MM.1S (cell line): Measurements from ENCODE around the gene KIAA1671.

Experiments used
- DNase-seq: peaks from one replicate; pipeline ENCODE4 v3.0.0-alpha.2; 2015
- H2AFZ ChIP-seq: fragments of 300-600 bp; sonication (generic); 2 replicates; pipeline ENCODE4 v1.6.0; 2016; ENCODE audit warnings: antibody characterized with exemption, low read length
- H3F3A ChIP-seq: fragments of 300-600 bp; sonication (generic); 2 replicates; pipeline ENCODE4 v1.6.1; 2016; ENCODE audit warnings: mild to moderate bottlenecking, antibody characterized with exemption, low read length, moderate library complexity, mixed read lengths; ENCODE audit not compliant: insufficient read depth
- H3K27ac ChIP-seq: fragments of 300-600 bp; sonication (generic); 2 replicates; pipeline ENCODE4 v1.5.1; 2016; ENCODE audit warnings: mild to moderate bottlenecking, low read length
- H3K27me3 ChIP-seq: fragments of 300-600 bp; sonication (generic); replicated peaks from 2 replicates; pipeline ENCODE4 v1.6.0; 2016; ENCODE audit warnings: low read length; ENCODE audit not compliant: insufficient read depth
- H3K36me3 ChIP-seq: fragments of 300-600 bp; sonication (generic); replicated peaks from 2 replicates; pipeline ENCODE4 v1.6.1; 2016; ENCODE audit warnings: mild to moderate bottlenecking, low read length, mixed read lengths; ENCODE audit not compliant: insufficient read depth
- H3K4me1 ChIP-seq: fragments of 300-600 bp; sonication (generic); 2 replicates; pipeline ENCODE4 v1.6.1; 2016; ENCODE audit warnings: low read length, mixed read lengths
- H3K4me2 ChIP-seq: fragments of 300-600 bp; sonication (generic); 2 replicates; pipeline ENCODE4 v1.6.0; 2016; ENCODE audit warnings: low read depth, low read length
- H3K4me3 ChIP-seq: fragments of 300-600 bp; sonication (generic); 2 replicates; pipeline ENCODE4 v1.5.1; 2016; ENCODE audit warnings: low read length, mixed read lengths
- H3K79me2 ChIP-seq: fragments of 300-600 bp; sonication (generic); 2 replicates; pipeline ENCODE4 v1.6.1; 2016; ENCODE audit warnings: mixed run types, low read length, mixed read lengths
- H3K9ac ChIP-seq: fragments of 300-600 bp; sonication (generic); 2 replicates; pipeline ENCODE4 v1.6.1; 2016; ENCODE audit warnings: low read length, mixed read lengths
- H3K9me2 ChIP-seq: fragments of 300-600 bp; sonication (generic); replicated peaks from 2 replicates; pipeline ENCODE4 v1.6.1; 2016; ENCODE audit warnings: mild to moderate bottlenecking, low read length, mixed read lengths; ENCODE audit not compliant: insufficient read depth
- H3K9me3 ChIP-seq: fragments of 300-600 bp; sonication (generic); replicated peaks from 2 replicates; pipeline ENCODE4 v1.6.1; 2016; ENCODE audit warnings: mild to moderate bottlenecking, low read length, mixed read lengths; ENCODE audit not compliant: insufficient read depth
- H4K20me1 ChIP-seq: fragments of 300-600 bp; sonication (generic); 2 replicates; pipeline ENCODE4 v1.6.1; 2016; ENCODE audit warnings: mild to moderate bottlenecking, low read length, moderate library complexity, mixed read lengths; ENCODE audit not compliant: insufficient read depth
- EZH2 ChIP-seq: fragments of 300-600 bp; sonication (generic); optimal IDR thresholded peaks from 2 replicates; pipeline ENCODE3; 2017; ENCODE audit warnings: low read depth, mild to moderate bottlenecking, antibody characterized with exemption, low read length, mixed read lengths
- EZH2phosphoT487 ChIP-seq: fragments of 300-600 bp; sonication (generic); IDR thresholded peaks from 2 replicates; pipeline ENCODE4 v1.6.1; 2018; ENCODE audit warnings: antibody characterized with exemption, low read length
- TF ChIP-seq, protein P1 (sequence below): fragments of 300-600 bp; sonication (generic); IDR thresholded peaks from 2 replicates; pipeline ENCODE4 v1.5.1; 2016; ENCODE audit warnings: antibody characterized with exemption, low read length, mixed read lengths

Gene KIAA1671

DNA sequence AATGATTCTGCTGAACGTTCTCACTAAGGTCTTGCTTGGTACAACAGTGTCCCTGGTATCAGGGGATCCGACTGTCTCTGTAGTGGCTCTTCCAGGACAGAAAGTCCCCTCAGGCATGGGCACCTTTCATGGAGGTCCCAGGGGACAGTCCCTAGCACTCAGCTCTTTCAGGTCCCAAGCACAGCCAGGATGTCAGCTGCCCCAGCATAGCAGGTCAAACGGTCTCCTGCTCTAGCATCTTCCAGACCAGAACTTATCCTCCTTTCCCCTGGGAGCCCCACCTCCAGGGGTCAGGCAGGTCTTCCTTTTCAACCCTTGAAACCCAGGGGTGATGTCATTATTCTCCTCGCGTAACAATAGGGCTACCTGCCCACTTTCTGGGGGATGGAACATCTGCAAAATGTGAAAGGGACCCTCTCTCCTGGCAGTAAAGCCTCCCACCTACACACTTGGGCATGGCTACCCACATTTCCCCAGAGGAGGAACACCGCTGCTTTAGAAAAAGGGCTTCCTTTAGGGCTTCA is 222.4 kb downstream of the KIAA1671 start:
- peaks cover 22% of the 10 kb centered on the region for H3K27me3 ChIP-seq
- H3K9ac ChIP-seq = no peak overlapping the region
- DNase-seq = no peak
- H3F3A ChIP-seq = no peaks in the 10 kb centered on the region
- H3K4me2 ChIP-seq = no peak overlapping the region
- no peaks in the 10 kb centered on the region for H3K4me1 ChIP-seq
- no peak overlapping the region for H3K4me3 ChIP-seq
- no peaks in the 10 kb centered on the region for H4K20me1 ChIP-seq
- H2AFZ ChIP-seq = no peak overlapping the region
- H3K9me3 ChIP-seq = no peaks in the 10 kb centered on the region
- H3K79me2 ChIP-seq = no peaks in the 10 kb centered on the region
- no peaks in the 10 kb centered on the region for H3K36me3 ChIP-seq
- H3K9me2 ChIP-seq = no peaks in the 10 kb centered on the region
- TF ChIP-seq EZH2phosphoT487 (no peak), EZH2 (no peak)
- TF ChIP-seq, protein P1, sequence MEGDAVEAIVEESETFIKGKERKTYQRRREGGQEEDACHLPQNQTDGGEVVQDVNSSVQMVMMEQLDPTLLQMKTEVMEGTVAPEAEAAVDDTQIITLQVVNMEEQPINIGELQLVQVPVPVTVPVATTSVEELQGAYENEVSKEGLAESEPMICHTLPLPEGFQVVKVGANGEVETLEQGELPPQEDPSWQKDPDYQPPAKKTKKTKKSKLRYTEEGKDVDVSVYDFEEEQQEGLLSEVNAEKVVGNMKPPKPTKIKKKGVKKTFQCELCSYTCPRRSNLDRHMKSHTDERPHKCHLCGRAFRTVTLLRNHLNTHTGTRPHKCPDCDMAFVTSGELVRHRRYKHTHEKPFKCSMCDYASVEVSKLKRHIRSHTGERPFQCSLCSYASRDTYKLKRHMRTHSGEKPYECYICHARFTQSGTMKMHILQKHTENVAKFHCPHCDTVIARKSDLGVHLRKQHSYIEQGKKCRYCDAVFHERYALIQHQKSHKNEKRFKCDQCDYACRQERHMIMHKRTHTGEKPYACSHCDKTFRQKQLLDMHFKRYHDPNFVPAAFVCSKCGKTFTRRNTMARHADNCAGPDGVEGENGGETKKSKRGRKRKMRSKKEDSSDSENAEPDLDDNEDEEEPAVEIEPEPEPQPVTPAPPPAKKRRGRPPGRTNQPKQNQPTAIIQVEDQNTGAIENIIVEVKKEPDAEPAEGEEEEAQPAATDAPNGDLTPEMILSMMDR = no peak
- no peak overlapping the region for H3K27ac ChIP-seq

DNA sequence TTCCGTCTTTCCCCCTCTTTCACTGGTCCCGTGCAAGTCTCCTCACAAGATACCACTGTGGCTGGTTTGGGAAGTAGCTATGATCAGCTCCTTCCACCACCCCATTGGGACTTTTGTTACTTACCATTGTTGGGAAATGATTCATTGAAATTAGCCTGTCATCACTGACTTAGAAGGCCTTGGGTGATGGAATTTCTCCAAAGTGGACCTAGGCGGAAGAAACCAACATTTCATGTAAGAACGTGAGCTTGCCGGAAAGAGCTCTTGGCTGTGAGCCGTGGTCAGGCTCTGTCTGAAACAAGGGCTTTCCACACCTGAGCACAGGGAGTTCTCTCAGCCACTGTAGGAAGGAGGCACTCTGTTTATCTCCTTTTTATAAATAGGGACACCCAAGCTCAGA is 223.7 kb downstream of the KIAA1671 start:
- H3K9me2 ChIP-seq = no peaks in the 10 kb centered on the region
- no peak overlapping the region for H3K9ac ChIP-seq
- peaks cover 28% of the 10 kb centered on the region for H3K27me3 ChIP-seq
- H3K9me3 ChIP-seq = no peaks in the 10 kb centered on the region
- no peak overlapping the region for H2AFZ ChIP-seq
- no peak for DNase-seq
- H3K27ac ChIP-seq = no peak overlapping the region
- H3K4me3 ChIP-seq = no peak overlapping the region
- H4K20me1 ChIP-seq = no peaks in the 10 kb centered on the region
- H3K36me3 ChIP-seq = no peaks in the 10 kb centered on the region
- no peaks in the 10 kb centered on the region for H3K79me2 ChIP-seq
- no peaks in the 10 kb centered on the region for H3K4me1 ChIP-seq
- H3K4me2 ChIP-seq = no peak overlapping the region
- no peak for TF ChIP-seq EZH2
- TF ChIP-seq, protein P1 = no peak
- no peak for TF ChIP-seq EZH2phosphoT487
- H3F3A ChIP-seq = no peaks in the 10 kb centered on the region

DNA sequence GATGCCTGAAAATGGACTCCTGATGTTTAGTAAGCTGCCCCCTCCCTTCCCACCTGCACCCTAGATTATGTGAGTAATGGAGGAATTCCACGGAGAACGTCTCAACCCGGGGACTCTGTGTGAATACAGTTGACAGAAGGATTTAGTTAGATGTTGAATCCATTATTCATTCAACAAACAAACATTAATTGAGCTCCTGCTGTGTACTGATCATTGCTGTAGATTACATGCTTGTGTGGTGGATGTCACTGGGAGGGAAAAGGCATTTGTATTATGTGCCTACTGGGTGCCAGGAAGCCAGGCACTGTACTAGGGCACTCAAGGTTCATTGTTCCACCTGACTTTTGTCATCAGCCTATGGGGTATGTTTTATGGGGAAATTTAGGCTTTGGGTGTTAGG is 224.3 kb downstream of the KIAA1671 start:
- Histone ChIP-seq H3K27ac (no peak overlapping the region), H3K79me2 (no peaks in the 10 kb centered on the region), H3K4me2 (no peak overlapping the region), H3K9me2 (no peaks in the 10 kb centered on the region), H3K9ac (no peak overlapping the region), H3K4me1 (no peaks in the 10 kb centered on the region), H2AFZ (no peak overlapping the region), H3K36me3 (no peaks in the 10 kb centered on the region), H3K4me3 (no peak overlapping the region), H3K27me3 (peaks cover 33% of the 10 kb centered on the region), H4K20me1 (no peaks in the 10 kb centered on the region), H3K9me3 (no peaks in the 10 kb centered on the region), H3F3A (no peaks in the 10 kb centered on the region)
- no peak for TF ChIP-seq EZH2
- TF ChIP-seq EZH2phosphoT487 = no peak
- TF ChIP-seq, protein P1 = no peak
- DNase-seq = no peak
